ENCODE data around the gene YPEL1. TPM values are rescaled to one million over a fixed set of nuclear protein-coding genes. Genes with fewer than 3 reads are reported as not detected.
A peak's percentile ranks its signal among the peaks of the same experiment; 100 is the strongest.
"Not testable (repeated sequence)": the region's sequence is repeated elsewhere in the genome, so short reads cannot be mapped to it uniquely, and the experiment has no call there.

YPEL1 gene
- total RNA-seq, 1 donor from 2014 or later: 0.26 TPM

- no peak for FAIRE-seq
- H3K4me3 ChIP-seq (ENCODE audit: low read depth, low read length): no peak overlapping the region
- no peak for TF ChIP-seq CTCF (IDR thresholded peaks at IDR 0.05; ENCODE audit: insufficient read depth, low read length, severe bottlenecking)
- no peaks in the 10 kb centered on the region for H3K36me3 ChIP-seq (ENCODE audit: control insufficient read depth, insufficient read depth, low read length)
- H3K27me3 ChIP-seq (ENCODE audit: control insufficient read depth, insufficient read depth, low read length): no peaks in the 10 kb centered on the region
- DNase-seq (ENCODE audit: low read depth): no peak
Measured at GRCh38 chr22:21730535-21731308, 4.9 kb downstream of the YPEL1 start.

- not testable (repeated sequence) for FAIRE-seq; DNase-seq (ENCODE audit: low read depth)
Measured at GRCh38 chr22:21729184-21729583, 6.4 kb downstream of the YPEL1 start.

GRCh38 chr22:21728270-21728669 is 7.3 kb downstream of the YPEL1 start:
- H3K27me3 ChIP-seq (ENCODE audit: control insufficient read depth, insufficient read depth, low read length): no peaks in the 10 kb centered on the region
- H3K36me3 ChIP-seq (ENCODE audit: control insufficient read depth, insufficient read depth, low read length): no peaks in the 10 kb centered on the region
- H3K4me3 ChIP-seq (ENCODE audit: low read depth, low read length): no peak overlapping the region
- no peak for DNase-seq (ENCODE audit: low read depth)
- FAIRE-seq: peak; percentile 86
- no peak for TF ChIP-seq CTCF (IDR thresholded peaks at IDR 0.05; ENCODE audit: insufficient read depth, low read length, severe bottlenecking)

More at GRCh38 chr22:21729184-21729583, 6.4 kb downstream of the YPEL1 start:
- H3K36me3 ChIP-seq (ENCODE audit: control insufficient read depth, insufficient read depth, low read length); H3K4me3 ChIP-seq (ENCODE audit: low read depth, low read length); H3K27me3 ChIP-seq (ENCODE audit: control insufficient read depth, insufficient read depth, low read length): not testable (repeated sequence)

GRCh38 chr22:21727768-21728167 is 7.8 kb downstream of the YPEL1 start:
- Histone ChIP-seq H3K36me3 (ENCODE audit: control insufficient read depth, insufficient read depth, low read length) (no peaks in the 10 kb centered on the region), H3K4me3 (ENCODE audit: low read depth, low read length) (no peak overlapping the region), H3K27me3 (ENCODE audit: control insufficient read depth, insufficient read depth, low read length) (no peaks in the 10 kb centered on the region)
- DNase-seq (ENCODE audit: low read depth) (no peak), FAIRE-seq (no peak)
- no peak for TF ChIP-seq CTCF (IDR thresholded peaks at IDR 0.05; ENCODE audit: insufficient read depth, low read length, severe bottlenecking)

GRCh38 chr22:21727159-21727558 is 8.4 kb downstream of the YPEL1 start:
- FAIRE-seq (peak; percentile 73), DNase-seq (ENCODE audit: low read depth) (no peak)
- TF ChIP-seq CTCF (IDR thresholded peaks at IDR 0.05; ENCODE audit: insufficient read depth, low read length, severe bottlenecking): no peak
- Histone ChIP-seq H3K27me3 (ENCODE audit: control insufficient read depth, insufficient read depth, low read length) (no peaks in the 10 kb centered on the region), H3K36me3 (ENCODE audit: control insufficient read depth, insufficient read depth, low read length) (no peaks in the 10 kb centered on the region), H3K4me3 (ENCODE audit: low read depth, low read length) (no peak overlapping the region)

GRCh38 chr22:21726650-21727049 is 8.9 kb downstream of the YPEL1 start:
- no peak for FAIRE-seq
- no peak for DNase-seq (ENCODE audit: low read depth)
- no peaks in the 10 kb centered on the region for H3K27me3 ChIP-seq (ENCODE audit: control insufficient read depth, insufficient read depth, low read length)
- H3K36me3 ChIP-seq (ENCODE audit: control insufficient read depth, insufficient read depth, low read length): no peaks in the 10 kb centered on the region
- TF ChIP-seq CTCF (IDR thresholded peaks at IDR 0.05; ENCODE audit: insufficient read depth, low read length, severe bottlenecking): peak; percentile 29
- H3K4me3 ChIP-seq (ENCODE audit: low read depth, low read length): no peak overlapping the region

All from bronchial epithelial cell (primary cell).